ENCODE measurements around the gene CCSAP. TPM values are rescaled to one million over a fixed set of nuclear protein-coding genes. Genes with fewer than 3 reads are reported as not detected.

Gene CCSAP
- polyA plus RNA-seq, 1 of the 3 experiments (the other 2 are of a cell fraction) = 1.8 TPM

- Histone ChIP-seq H3K27me3 (ENCODE audit: insufficient read depth) (peaks cover 5% of the 10 kb centered on the region; the same call in 1 of the 2 replicates), H3K4me2 (no peak overlapping the region), H4K20me1 (ENCODE audit: insufficient read depth) (no peaks in the 10 kb centered on the region), H3K36me3 (replicated peaks in 1 of 2; ENCODE audit: control insufficient read depth in 1 of 2, insufficient read depth in 2 of 2, low read length in 1 of 2) (no peaks in the 10 kb centered on the region), H3K27ac (ENCODE audit: low read depth in 2 of 2, low read length in 1 of 2) (no peak overlapping the region), H3K4me1 (ENCODE audit: control insufficient read depth in 1 of 2, insufficient read depth in 2 of 2, low read depth in 1 of 2, low read length in 1 of 2) (no peaks in the 10 kb centered on the region), H3K9me3 (0 out of 2 replicates have a peak, but pooled peaks cover 7% of the 10 kb centered on the region), H3K4me3 (ENCODE audit: low read depth in 2 of 2, low read length in 1 of 2) (no peak overlapping the region), H3K9ac (no peak overlapping the region), H3F3A (replicated peaks; ENCODE audit: insufficient read depth) (no peaks in the 10 kb centered on the region), H3K9me2 (no peaks in the 10 kb centered on the region), H3K79me2 (ENCODE audit: insufficient read depth) (no peaks in the 10 kb centered on the region), H2AFZ (ENCODE audit: low read depth) (no peak overlapping the region)
- ChIA-PET CTCF (interaction anchor here (1.7 kb wide), 1 partner anchor 9 kb away, joined by 3 read pairs; no protein-coding TSS in a partner anchor), POLR2A (no interaction called here)
- DNase-seq = no peak
- TF ChIP-seq CTCF (IDR thresholded peaks at IDR 0.05) = no peak
- no peak for TF ChIP-seq SIN3A (IDR thresholded peaks at IDR 0.05; ENCODE audit: borderline replicate concordance, low read depth, low read length)
Measured at GRCh38 chr1:229355661-229356060, 12.8 kb upstream of the CCSAP start.

DNA sequence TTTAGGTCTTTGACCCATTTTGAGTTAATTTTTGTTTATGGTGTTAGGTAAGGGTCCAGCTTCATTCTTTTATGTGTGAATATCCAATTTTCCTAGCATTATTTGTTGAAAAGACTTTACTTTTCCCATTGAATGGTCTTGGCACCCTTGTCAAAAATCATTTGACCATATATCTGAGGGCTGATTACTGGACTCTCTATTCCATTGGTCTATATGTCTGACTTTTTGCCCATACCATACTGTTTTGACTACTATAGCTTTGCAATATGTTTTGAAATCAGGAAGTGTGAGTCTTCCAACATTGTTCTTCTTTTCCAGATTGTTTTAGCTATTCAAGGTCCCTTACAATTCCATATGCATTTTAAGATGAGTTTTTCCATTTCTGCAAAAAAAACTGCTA lies 11.4 kb upstream of the CCSAP start:
- no peak for TF ChIP-seq MXI1 (IDR thresholded peaks at IDR 0.05; ENCODE audit: low read depth, low read length)
- no peak for TF ChIP-seq USF2 (IDR thresholded peaks at IDR 0.05; ENCODE audit: borderline replicate concordance, low read depth, low read length)
- TF ChIP-seq YY1 (IDR thresholded peaks at IDR 0.05; ENCODE audit: low read depth) = no peak
- no peak for TF ChIP-seq ELF1 (IDR thresholded peaks at IDR 0.05)
- no peak for TF ChIP-seq RAD21 (IDR thresholded peaks at IDR 0.05; ENCODE audit: low read length)
- TF ChIP-seq EP300 (IDR thresholded peaks at IDR 0.05; ENCODE audit: borderline replicate concordance in 1 of 2, low read depth in 1 of 2, low read length in 1 of 2) = no peak
- TF ChIP-seq, protein P1, sequence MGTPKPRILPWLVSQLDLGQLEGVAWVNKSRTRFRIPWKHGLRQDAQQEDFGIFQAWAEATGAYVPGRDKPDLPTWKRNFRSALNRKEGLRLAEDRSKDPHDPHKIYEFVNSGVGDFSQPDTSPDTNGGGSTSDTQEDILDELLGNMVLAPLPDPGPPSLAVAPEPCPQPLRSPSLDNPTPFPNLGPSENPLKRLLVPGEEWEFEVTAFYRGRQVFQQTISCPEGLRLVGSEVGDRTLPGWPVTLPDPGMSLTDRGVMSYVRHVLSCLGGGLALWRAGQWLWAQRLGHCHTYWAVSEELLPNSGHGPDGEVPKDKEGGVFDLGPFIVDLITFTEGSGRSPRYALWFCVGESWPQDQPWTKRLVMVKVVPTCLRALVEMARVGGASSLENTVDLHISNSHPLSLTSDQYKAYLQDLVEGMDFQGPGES (IDR thresholded peaks at IDR 0.05; ENCODE audit: low read depth, low read length) = no peak
- TF ChIP-seq CTCF (IDR thresholded peaks at IDR 0.05) = no peak
- TF ChIP-seq FOSL2 (IDR thresholded peaks at IDR 0.05; ENCODE audit: borderline replicate concordance, low read depth) = no peak
- no peak for TF ChIP-seq RCOR1 (IDR thresholded peaks at IDR 0.05; ENCODE audit: low read length)
- TF ChIP-seq, protein P2, sequence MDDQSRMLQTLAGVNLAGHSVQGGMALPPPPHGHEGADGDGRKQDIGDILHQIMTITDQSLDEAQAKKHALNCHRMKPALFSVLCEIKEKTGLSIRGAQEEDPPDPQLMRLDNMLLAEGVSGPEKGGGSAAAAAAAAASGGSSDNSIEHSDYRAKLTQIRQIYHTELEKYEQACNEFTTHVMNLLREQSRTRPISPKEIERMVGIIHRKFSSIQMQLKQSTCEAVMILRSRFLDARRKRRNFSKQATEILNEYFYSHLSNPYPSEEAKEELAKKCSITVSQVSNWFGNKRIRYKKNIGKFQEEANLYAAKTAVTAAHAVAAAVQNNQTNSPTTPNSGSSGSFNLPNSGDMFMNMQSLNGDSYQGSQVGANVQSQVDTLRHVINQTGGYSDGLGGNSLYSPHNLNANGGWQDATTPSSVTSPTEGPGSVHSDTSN (IDR thresholded peaks at IDR 0.05) = no peak
- TF ChIP-seq RFX5 (IDR thresholded peaks at IDR 0.05; ENCODE audit: low read length) = no peak
- TF ChIP-seq JUND (IDR thresholded peaks at IDR 0.05) = no peak
- no peak for TF ChIP-seq TAF1 (IDR thresholded peaks at IDR 0.05; ENCODE audit: borderline replicate concordance, low read depth, low read length)
- TF ChIP-seq, protein P3, sequence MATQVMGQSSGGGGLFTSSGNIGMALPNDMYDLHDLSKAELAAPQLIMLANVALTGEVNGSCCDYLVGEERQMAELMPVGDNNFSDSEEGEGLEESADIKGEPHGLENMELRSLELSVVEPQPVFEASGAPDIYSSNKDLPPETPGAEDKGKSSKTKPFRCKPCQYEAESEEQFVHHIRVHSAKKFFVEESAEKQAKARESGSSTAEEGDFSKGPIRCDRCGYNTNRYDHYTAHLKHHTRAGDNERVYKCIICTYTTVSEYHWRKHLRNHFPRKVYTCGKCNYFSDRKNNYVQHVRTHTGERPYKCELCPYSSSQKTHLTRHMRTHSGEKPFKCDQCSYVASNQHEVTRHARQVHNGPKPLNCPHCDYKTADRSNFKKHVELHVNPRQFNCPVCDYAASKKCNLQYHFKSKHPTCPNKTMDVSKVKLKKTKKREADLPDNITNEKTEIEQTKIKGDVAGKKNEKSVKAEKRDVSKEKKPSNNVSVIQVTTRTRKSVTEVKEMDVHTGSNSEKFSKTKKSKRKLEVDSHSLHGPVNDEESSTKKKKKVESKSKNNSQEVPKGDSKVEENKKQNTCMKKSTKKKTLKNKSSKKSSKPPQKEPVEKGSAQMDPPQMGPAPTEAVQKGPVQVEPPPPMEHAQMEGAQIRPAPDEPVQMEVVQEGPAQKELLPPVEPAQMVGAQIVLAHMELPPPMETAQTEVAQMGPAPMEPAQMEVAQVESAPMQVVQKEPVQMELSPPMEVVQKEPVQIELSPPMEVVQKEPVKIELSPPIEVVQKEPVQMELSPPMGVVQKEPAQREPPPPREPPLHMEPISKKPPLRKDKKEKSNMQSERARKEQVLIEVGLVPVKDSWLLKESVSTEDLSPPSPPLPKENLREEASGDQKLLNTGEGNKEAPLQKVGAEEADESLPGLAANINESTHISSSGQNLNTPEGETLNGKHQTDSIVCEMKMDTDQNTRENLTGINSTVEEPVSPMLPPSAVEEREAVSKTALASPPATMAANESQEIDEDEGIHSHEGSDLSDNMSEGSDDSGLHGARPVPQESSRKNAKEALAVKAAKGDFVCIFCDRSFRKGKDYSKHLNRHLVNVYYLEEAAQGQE (IDR thresholded peaks at IDR 0.05; ENCODE audit: low read depth, low read length) = no peak
- TF ChIP-seq EZH2phosphoT487 (IDR thresholded peaks at IDR 0.05; ENCODE audit: borderline replicate concordance, low read depth) = no peak
- Histone ChIP-seq H3K9me3 (0 out of 2 replicates have a peak, but pooled peaks cover 7% of the 10 kb centered on the region), H3K27me3 (ENCODE audit: insufficient read depth) (no peaks in the 10 kb centered on the region), H3K4me1 (ENCODE audit: control insufficient read depth in 1 of 2, insufficient read depth in 2 of 2, low read depth in 1 of 2, low read length in 1 of 2) (no peaks in the 10 kb centered on the region), H3K79me2 (ENCODE audit: insufficient read depth) (no peaks in the 10 kb centered on the region), H4K20me1 (ENCODE audit: insufficient read depth) (no peaks in the 10 kb centered on the region), H3K36me3 (replicated peaks in 1 of 2; ENCODE audit: control insufficient read depth in 1 of 2, insufficient read depth in 2 of 2, low read length in 1 of 2) (no peaks in the 10 kb centered on the region), H3K4me2 (no peak overlapping the region), H3K9ac (no peak overlapping the region), H3F3A (replicated peaks; ENCODE audit: insufficient read depth) (no peaks in the 10 kb centered on the region), H3K4me3 (ENCODE audit: low read depth in 2 of 2, low read length in 1 of 2) (no peak overlapping the region), H3K27ac (ENCODE audit: low read depth in 2 of 2, low read length in 1 of 2) (no peak overlapping the region), H2AFZ (ENCODE audit: low read depth) (no peak overlapping the region), H3K9me2 (no peaks in the 10 kb centered on the region)
- ChIA-PET POLR2A (no interaction called here), CTCF (interaction anchor here (1.4 kb wide), 1 partner anchor 10 kb away, joined by 5 read pairs; no protein-coding TSS in a partner anchor)
- DNase-seq = no peak
